ENCODE measurements around the gene ADAM12.

The ADAM12 gene

GRCh38 chr10:126087153-126087680, 301.1 kb downstream of the ADAM12 start:
- H3K79me2 ChIP-seq (ENCODE audit: control insufficient read depth, low read length), result no peaks in the 10 kb centered on the region
- no peaks in the 10 kb centered on the region for H3K9me2 ChIP-seq (replicated peaks; ENCODE audit: control insufficient read depth, low read length)
- H3K4me3 ChIP-seq (ENCODE audit: low read length), result no peak overlapping the region
- no peaks in the 10 kb centered on the region for H3K9me3 ChIP-seq (ENCODE audit: control insufficient read depth, insufficient read depth, low read length)
- H3K27ac ChIP-seq (ENCODE audit: low read depth, low read length), result no peak overlapping the region
- H3K4me1 ChIP-seq (ENCODE audit: control insufficient read depth, low read length), result no peaks in the 10 kb centered on the region
- H3F3A ChIP-seq (ENCODE audit: control insufficient read depth, insufficient read depth), result no peaks in the 10 kb centered on the region
- H3K36me3 ChIP-seq (ENCODE audit: control insufficient read depth, low read length), result no peaks in the 10 kb centered on the region
- no peak for TF ChIP-seq EZH2phosphoT487 (IDR thresholded peaks at IDR 0.05; ENCODE audit: borderline replicate concordance, low read length)
- TF ChIP-seq CTCF (IDR thresholded peaks at IDR 0.05; ENCODE audit: low read depth, low read length, poor library complexity, severe bottlenecking), result no peak
- H3K27me3 ChIP-seq (ENCODE audit: control insufficient read depth, low read length), result no peaks in the 10 kb centered on the region
- H4K20me1 ChIP-seq (ENCODE audit: control insufficient read depth, insufficient read depth, low read depth, low read length), result no peaks in the 10 kb centered on the region
- no peak overlapping the region for H3K4me2 ChIP-seq (ENCODE audit: low read length)

GRCh38 chr10:126085806-126086205, 302.5 kb downstream of the ADAM12 start:
- H3K27ac ChIP-seq (ENCODE audit: low read depth, low read length), result no peak overlapping the region
- no peaks in the 10 kb centered on the region for H4K20me1 ChIP-seq (ENCODE audit: control insufficient read depth, insufficient read depth, low read depth, low read length)
- H3F3A ChIP-seq (ENCODE audit: control insufficient read depth, insufficient read depth), result no peaks in the 10 kb centered on the region
- no peak overlapping the region for H3K4me2 ChIP-seq (ENCODE audit: low read length)
- TF ChIP-seq EZH2phosphoT487 (IDR thresholded peaks at IDR 0.05; ENCODE audit: borderline replicate concordance, low read length) (no peak), CTCF (IDR thresholded peaks at IDR 0.05; ENCODE audit: low read depth, low read length, poor library complexity, severe bottlenecking) (no peak)
- no peaks in the 10 kb centered on the region for H3K79me2 ChIP-seq (ENCODE audit: control insufficient read depth, low read length)
- H3K4me1 ChIP-seq (ENCODE audit: control insufficient read depth, low read length), result no peaks in the 10 kb centered on the region
- H3K4me3 ChIP-seq (ENCODE audit: low read length), result no peak overlapping the region
- no peaks in the 10 kb centered on the region for H3K27me3 ChIP-seq (ENCODE audit: control insufficient read depth, low read length)
- H3K9me2 ChIP-seq (replicated peaks; ENCODE audit: control insufficient read depth, low read length), result no peaks in the 10 kb centered on the region
- no peaks in the 10 kb centered on the region for H3K36me3 ChIP-seq (ENCODE audit: control insufficient read depth, low read length)
- no peaks in the 10 kb centered on the region for H3K9me3 ChIP-seq (ENCODE audit: control insufficient read depth, insufficient read depth, low read length)

DNA sequence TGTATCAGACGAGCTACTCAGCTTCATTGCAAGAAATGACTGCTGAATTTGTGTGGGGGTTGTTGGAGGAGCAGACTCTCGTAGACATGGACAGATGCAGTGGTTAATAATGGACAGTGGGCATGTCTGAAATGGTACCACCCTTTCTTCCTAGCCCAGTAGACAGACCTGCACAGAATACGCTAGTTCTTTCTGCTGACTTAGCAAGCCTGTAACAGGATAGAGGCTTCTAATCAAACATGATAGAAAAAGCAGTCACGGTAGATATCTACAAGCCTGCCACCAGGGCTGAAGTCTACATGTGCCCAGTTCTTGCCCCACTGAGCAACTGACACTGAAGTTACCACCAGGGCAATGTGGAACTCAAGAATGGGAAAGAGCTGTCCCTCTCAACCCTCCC, 303.9 kb downstream of the ADAM12 start:
- H3K27ac ChIP-seq (ENCODE audit: low read depth, low read length), result no peak overlapping the region
- no peaks in the 10 kb centered on the region for H3K27me3 ChIP-seq (ENCODE audit: control insufficient read depth, low read length)
- H3K4me3 ChIP-seq (ENCODE audit: low read length), result no peak overlapping the region
- no peaks in the 10 kb centered on the region for H3K9me3 ChIP-seq (ENCODE audit: control insufficient read depth, insufficient read depth, low read length)
- no peak overlapping the region for H3K4me2 ChIP-seq (ENCODE audit: low read length)
- no peaks in the 10 kb centered on the region for H3K79me2 ChIP-seq (ENCODE audit: control insufficient read depth, low read length)
- TF ChIP-seq EZH2phosphoT487 (IDR thresholded peaks at IDR 0.05; ENCODE audit: borderline replicate concordance, low read length) (no peak), CTCF (IDR thresholded peaks at IDR 0.05; ENCODE audit: low read depth, low read length, poor library complexity, severe bottlenecking) (no peak)
- H3K4me1 ChIP-seq (ENCODE audit: control insufficient read depth, low read length), result no peaks in the 10 kb centered on the region
- no peaks in the 10 kb centered on the region for H4K20me1 ChIP-seq (ENCODE audit: control insufficient read depth, insufficient read depth, low read depth, low read length)
- no peaks in the 10 kb centered on the region for H3F3A ChIP-seq (ENCODE audit: control insufficient read depth, insufficient read depth)
- no peaks in the 10 kb centered on the region for H3K9me2 ChIP-seq (replicated peaks; ENCODE audit: control insufficient read depth, low read length)
- no peaks in the 10 kb centered on the region for H3K36me3 ChIP-seq (ENCODE audit: control insufficient read depth, low read length)

All from DOHH2 (cell line).